Stimulated activated CD8-positive, alpha-beta memory T cell treated with anti-CD3 and anti-CD28 coated beads, Interleukin-7, amount 100 ng/mL, for 4 hours (primary cell): Measurements from ENCODE around the gene OSBPL10.
"Not testable (repeated sequence)": the region's sequence is repeated elsewhere in the genome, so short reads cannot be mapped to it uniquely, and the experiment has no call there.

ENCODE experiments used
- DNase-seq, 2 donors: peaks; one replicate each; pipeline ENCODE4 v3.0.0-alpha.2; 2020; ENCODE audit warnings: low read depth in 2 of 2

The OSBPL10 gene

DNA sequence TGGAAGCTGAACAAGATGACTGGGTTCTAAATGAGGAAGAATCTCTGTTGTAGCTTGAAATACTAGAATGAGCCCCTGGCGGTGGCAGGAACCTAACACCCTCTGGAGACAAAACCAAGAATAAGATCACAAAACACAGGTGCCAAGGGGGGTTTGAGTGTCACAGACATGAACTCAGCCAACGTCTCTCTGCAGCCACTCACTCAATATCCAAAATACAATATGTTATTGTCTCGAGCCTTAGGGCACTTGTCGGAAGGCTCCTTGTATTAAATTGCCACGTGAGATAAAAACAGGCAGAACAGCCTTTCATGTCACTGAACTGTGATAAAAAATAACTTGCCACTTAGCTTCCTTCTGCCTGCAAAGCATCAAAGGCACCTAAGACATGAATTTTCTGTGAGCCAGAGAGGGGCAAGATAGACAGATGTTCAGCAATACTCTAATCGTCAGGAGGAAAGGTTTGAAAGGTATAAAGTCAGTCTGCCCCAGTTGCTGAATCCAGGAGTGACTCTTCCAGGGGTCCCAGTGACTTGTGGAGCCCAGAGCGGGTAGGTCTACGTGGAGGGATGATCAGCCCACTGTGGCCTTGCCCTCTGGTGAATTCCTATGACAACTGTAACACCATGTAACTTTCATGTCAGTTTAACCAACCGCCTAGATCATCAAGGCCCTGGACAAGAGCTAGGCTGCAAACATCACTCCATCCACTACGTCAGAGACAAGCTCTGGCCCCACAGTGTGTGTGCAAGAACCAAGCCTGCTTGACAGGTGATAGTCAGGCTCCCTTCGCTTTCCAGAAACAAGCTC, 165.2 kb downstream of the OSBPL10 start:
- DNase-seq, result no peak

DNA sequence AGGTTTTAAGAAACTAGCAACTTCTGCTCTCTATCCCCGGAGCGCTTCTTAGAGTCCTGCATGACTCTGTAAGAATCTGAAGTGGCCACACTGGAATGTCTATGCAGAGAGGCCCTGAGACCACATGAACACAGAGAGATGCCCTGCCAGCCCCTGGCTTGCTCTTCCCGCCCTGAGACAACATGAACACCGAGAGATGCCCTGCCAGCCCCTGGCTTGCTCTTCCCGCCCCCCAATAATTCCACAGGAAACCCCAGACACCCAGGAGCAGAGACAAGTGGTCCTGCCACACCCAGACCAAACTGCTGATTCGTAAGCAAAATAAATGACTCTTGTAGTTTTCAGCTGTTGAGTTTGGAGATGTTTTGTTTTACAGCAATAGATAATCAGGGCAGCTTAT, 166.1 kb downstream of the OSBPL10 start:
- DNase-seq, result no peak

DNA sequence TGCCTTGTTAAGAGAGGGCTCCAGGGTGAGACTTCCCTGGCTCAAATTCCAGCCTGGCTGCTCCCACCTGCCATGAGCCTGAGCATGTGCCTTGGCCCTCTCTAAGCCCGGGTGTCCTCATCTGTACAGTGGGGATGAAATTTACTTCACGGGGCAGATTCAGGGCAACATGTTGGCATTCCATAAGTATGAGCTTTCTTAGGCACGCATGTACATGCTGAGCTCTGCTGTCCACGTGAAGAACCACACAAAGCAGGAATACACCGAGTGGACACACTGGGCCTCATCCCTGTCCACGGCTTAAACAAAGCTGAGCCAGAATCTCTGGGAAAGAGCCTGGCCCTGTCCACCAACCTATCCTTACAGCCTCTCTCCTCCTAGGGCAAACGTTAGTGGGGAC, 167.4 kb downstream of the OSBPL10 start:
- DNase-seq, result no peak

DNA sequence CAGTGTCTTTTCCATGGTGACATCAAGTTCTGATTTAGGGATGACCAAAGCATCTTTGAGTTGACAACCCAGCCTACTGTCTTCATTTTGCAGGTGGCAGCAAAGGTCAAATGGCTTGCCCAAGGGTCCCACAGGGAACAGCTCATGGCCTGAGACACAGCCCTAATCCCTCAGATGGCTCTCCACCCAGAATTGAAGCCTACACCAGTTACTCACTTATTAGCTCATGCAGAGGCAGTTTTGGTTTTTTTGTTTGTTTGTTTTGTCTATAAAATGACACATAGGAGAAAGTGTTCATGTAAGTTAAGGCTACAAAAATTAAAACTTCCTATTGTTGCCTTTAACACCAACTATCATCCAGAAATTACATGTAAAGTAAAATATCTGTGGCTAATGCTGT, 167.9 kb downstream of the OSBPL10 start:
- DNase-seq, result no peak

DNA sequence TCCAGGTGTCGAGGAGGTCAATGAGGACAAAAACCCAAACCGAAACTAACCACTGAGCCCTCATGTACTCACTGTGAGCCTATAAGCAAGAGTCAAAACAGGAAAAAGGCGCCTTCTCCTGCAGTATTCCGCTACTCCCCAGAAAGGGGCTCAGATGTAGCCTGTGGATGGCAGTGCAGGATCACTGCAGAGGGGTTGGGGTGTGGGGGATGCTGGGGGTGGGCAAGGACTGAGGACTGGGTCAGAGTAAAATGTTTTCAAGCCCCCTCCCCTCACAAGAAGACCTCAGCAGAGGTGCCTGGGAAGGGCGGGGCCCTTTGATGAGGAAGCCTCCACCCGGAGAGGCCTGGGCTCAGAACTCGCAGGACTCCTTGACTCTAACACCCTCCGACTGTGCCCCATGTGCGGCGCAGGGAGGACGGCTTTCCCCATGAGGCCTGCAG, 170.1 kb downstream of the OSBPL10 start:
- DNase-seq, result no peak

DNA sequence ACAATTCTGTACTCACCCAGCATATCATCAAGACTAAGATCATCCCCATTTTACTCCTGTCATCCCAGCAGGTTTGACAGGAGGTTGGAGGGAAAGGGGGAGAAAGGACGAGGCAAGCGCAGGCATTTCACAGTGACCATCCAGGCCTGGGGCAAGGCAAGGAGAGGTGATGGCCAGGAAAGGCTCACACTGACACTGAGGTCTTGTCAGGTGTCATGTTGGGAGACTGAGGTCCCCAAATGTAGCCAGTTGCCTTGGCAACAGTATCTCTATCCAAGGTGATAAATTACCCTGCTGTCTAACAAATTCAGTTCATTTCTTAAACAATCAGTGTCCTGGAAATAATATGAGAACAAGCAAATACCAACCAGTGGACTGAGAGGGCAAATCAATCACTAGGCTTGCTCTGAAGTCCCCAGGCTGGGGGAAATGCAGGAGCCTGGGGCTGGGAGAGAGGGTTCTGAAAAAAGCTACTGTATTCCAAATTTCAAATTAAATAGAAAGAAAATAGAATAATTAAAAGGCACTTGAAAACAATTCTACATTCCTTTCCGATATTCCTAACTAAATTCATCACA, 172.8 kb downstream of the OSBPL10 start:
- no peak for DNase-seq

DNA sequence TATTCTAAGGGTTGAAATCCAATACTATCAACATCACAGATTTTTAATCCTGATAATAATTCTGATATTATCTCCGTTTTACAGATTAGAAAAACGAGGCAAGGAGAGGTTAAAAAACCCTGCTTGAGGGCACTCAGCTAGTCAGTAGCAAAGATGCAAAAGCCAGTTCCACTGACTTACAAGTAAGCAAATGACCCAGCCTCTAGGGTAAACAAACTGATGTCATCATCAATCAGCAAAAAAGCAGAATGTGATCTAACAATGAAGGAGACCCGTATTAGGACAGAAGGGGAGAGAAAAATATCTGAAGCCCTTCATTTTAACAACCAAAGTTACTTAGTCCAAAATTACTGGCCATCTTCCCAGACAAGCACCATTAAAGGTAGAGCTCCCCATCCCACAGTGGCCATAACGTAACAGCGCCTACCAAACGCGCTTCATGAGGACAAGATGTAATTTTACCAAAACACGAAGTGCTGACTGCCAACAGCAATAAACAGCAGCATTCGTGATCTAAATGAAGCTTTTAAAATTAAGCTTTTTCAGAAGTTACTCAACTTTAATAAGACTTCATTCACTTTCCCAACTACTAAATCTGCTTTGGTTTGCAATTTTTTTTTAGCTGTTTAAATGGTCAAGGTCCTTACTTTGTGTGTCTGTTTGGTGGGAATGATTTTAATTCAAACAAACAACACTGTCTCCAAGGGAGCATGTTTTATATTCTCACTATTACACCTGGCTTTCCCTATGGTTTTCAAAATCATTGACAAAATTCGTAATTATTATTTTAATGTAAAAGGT, 176.6 kb downstream of the OSBPL10 start:
- DNase-seq, result no peak

DNA sequence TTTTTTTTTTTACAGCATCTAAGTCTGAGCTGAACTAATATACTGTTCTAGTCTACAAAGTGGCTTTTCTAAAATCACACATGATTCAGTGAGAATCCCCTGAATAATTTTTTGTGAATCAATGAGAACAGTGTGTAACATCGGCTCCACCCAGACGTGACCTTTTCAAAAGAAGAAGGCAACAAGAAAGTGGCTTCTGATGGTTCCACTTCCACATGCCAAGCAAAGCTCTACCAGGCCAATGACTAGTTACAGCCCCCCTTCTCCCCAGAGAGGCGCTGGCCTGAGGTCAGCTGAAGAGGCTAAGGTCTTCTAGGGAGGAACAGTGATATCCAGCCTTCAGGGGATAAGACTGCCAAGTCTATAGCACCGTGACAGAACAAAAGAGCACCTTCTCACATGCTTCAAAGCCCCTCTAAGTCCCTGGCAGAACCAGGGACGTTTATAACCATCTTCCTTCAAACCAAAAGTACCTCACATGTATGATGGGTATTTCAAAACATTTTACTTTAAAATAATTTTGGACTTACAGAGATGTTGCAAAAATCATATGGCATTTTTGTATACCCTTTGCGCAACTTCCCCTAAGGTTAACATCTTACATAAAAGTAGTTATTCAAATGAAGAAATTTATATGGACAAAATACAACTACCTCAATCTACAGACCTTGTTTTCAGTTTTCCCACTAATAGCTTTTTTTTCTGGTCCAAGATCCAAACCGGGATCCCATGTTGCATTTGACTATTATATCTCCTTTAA, 177.9 kb downstream of the OSBPL10 start:
- no peak for DNase-seq

DNA sequence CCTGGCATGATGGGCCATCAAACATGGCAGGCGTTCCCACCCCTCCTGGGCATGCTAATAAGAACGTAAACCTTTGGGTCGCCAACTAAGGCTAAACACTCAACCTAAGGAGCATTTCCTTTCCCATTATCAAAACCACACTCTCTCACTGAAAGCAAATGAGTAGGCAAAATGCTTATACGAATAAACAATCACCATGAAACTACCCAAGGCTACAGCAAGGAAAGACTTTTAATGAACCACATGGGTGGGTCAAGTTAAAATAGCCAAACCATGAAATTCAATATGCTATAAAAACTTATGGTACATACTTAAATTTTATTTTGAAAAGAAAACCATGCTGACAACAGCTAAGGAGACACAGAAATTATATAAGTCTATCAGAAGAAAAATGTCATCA, 180.6 kb downstream of the OSBPL10 start:
- no peak for DNase-seq

DNA sequence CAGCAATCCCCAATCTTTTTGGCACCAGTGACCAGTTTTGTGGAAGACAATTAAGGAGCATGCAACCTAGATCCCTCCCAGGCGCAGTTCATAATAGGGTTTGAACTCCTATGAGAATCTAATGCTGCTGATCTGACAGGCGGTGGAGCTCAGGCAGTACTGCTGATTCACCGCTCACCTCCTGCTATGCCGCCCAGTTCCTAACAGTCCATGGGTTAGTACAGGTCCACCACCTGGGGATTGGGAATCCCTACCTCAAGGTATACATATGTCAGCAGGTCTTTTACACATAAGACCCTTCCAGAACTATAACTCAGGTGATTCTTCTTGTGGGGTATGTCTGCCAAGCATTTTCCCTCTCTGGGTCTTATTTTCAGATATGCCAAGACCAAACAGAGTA, 182.2 kb downstream of the OSBPL10 start:
- no peak for DNase-seq

DNA sequence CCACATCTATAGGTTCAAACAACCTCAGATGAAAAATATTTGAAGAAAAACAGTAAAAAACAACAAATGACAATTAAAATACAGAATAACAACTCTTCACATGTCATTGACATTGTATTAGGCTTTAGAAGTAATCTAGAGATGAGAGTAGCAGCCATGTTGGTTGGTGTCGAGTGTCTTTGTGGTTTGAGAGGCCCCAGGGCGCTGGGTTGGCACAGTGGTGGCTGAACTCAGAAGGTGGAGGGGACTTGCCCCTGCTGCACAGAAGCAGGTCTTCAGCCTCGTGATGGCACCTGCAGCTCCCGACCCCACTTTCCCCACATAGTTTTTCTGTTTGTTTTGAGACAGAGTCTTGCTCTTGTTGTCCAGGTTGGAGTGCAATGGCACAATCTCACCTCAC, 187.2 kb downstream of the OSBPL10 start:
- DNase-seq, result no peak

DNA sequence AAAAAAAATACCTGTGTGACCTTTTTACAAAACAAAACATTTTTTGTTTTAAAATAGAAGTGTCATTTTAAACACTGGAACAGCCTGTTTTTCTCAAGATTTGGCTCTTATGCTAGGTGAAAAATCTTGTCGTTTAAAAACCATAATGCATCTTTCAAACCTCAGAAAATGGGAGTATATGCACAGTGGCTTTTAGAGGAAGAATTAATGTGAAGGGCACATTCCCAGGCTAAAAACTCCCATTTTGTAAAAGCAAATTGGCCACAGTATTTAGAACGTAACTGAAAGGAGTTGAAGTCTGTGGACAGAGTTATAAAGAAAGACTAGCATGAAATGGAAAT, 190.0 kb downstream of the OSBPL10 start:
- no peak for DNase-seq

DNA sequence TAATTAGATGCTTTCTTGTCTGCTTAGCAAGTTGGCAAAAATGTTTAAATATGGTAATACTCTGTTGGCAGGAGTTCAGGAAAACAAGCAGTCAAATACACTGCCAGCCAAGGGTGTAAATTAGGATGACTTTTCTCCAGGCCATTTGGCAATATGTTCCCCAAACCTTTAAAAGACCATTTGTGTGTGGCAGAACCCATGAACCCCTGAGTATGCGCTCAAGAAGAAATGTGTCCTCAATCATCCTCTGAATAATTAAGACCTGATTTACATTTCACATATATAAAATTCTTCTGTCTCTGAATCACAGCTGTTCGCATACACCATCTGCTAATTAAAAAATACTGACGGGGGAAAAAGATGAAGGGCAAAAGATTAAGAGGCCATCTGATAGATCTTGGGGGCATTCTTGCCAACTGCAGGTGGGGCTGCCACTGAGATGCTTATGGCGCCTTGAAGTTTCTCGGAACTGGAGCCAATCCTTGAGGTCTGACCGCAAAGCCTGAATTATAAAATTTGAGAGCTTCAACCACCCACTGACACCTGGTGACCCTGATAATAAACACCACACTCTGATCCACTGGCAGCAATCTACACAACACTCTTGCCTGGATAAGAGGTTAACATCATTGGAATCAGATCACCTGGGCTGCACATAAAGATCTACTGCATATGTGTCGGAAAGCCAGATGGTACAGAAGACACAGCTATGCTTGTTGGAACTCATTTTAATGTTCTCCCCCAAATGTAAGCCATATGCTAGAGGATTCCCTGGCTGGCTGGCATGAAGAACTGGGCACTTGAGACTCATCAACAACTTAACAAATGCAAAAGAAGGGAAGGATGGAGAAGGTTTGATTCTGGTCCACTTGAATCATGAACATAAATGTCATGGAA, 190.6 kb downstream of the OSBPL10 start:
- DNase-seq, result no peak

DNA sequence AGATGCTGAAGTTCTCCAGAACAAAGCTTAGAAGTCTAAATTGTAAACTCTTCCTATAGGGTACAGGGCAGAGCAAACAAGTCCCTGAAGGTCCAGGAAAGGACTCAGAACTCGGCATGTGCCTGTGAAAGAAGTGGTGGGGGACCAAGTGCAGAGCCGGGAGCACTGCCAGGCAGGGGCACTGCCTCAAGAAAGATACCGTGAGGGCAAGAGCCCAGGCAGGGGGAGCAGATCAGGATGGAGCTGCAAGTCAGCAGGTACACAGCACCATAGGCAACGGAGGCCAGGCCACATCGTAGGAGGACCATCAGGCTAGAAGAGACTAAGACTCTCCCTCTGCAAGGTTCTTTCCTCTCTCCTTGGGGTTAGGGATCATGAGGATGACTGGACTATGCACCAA, 191.6 kb downstream of the OSBPL10 start:
- DNase-seq, result no peak

DNA sequence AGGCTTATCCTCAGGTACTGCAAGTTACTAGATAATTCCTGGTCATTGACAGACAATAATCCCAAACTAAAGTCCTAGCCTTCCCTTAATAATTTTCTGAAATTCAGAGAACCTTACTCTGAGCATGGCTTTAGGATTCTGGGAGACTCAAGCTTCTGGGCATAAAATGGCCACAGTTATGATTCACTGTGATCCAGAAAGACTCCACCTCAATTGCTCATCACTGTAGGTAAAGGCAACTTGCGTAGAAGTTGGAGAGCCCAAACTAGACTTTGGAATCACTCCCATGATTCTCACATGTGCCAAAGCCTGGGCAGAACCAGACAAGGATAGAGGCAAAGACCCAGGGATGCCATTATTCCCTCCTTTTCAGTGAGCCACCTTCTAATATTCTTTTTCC, 195.3 kb downstream of the OSBPL10 start:
- no peak for DNase-seq

DNA sequence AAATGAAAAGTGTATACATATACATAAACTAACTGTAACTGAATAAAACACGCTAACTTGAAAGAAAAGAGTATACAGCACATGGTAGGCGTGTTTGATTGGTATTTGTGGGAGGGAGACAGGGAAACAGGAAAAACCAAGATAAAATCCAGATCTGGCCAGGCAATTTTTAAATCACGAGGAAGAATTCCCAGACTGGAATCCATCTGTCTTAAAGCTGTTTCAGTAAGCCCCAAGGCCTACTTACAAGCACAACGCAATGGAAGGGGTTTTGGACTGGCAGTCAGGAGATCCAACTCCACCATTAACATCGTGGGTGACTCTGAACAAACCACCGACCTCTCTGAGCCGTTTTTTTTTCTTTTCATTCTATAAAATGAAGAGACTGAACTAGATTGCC, 195.8 kb downstream of the OSBPL10 start:
- no peak for DNase-seq

DNA sequence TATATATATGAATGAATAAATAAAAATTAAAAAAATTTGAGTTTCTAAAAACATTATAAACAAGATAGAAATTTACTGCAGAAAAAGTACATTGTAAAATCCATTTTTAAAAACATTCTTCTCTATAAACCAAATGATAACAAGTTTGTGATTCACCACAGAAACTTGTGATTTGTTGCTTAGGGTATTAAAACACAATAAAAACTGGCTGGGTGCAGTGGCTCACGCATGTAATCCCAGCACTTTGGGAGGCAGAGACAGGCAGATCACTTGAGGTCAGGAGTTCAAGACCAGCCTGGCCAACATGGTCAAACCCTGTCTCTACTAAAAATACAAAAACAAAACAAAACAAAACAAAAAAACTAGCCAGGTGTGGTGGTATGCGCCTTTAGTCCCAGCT, 197.2 kb downstream of the OSBPL10 start:
- not testable (repeated sequence) for DNase-seq

DNA sequence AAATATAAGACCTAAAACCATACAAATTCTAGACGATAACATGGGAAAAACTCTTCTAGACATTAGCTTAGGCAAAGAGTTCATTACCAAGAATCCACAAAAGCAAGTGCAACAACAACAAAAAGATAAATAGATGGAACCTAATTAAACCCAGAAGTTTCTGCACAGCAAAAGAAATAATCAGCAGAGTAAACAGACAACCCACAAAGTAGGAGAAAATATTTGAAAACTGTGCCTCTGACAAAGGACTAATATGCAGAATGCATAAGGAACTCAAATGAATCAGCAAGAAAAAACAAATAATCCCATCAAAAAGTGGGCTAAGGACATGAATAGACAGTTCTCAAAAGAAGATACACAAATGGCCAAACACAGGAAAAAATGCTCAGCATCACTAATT, 198.8 kb downstream of the OSBPL10 start:
- DNase-seq, result not testable (repeated sequence)

DNA sequence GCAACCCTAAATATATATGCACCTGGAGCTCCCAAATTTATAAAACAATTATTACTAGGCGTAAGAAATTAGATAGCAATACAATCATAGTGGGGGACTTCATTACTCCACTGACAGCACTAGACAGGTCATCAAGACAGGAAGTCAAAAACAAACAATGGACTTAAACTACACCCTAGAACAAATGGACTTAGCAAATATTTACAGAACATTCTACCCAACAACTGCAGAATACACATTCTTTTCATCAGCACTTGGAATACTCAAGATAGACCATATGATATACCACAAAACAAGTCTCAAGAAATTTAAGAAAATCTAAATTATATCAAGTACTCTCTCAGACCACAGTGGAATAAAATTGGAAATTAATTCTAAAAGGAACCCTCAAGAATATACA, 201.5 kb downstream of the OSBPL10 start:
- no peak for DNase-seq

DNA sequence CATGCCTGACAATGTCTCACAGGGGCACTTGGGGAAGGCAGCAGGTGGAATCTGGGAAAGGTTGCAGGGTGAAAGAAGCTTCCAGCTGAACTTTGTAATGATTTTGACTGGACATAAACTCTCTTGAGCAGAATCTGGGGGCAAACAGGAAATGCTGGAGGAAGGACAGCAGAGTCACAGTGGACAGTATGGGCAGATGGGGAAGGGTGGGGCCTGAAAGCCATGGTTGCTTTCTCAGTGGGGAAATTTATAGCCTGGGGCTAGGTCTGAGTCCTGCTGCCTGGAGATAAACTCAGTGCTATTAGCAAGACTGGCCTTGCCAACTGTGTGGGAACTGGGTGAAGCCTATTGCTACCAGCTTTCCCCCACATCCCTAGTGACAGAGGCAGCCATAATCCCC, 203.2 kb downstream of the OSBPL10 start:
- no peak for DNase-seq

DNA sequence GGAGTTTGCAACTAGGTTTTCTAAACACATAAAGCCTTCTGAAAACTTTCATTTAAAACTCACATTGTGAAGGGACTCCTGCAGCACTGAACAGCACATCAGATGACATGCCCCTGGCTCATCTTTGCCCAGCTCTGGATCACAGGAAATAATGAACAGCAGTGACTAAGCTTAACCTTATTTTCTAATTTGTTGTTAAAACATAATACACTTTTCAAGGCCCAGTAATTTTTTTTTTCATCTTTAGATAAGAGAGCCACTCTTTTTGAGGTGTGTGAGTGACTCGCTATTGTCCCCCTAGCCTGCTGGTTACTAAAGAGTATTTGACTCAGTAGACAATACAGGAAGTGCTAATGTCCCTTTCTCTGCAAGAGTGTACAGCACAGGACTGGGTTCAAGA, 204.0 kb downstream of the OSBPL10 start:
- DNase-seq, result no peak
